NCI-H345 (cell line): ENCODE results near the gene LY6G6D.
A peak's percentile ranks its signal among the peaks of the same experiment; 100 is the strongest.
"Not testable (repeated sequence)": the region's sequence is repeated elsewhere in the genome, so short reads cannot be mapped to it uniquely, and the experiment has no call there.

ENCODE experiments used
- DNase-seq: peaks from one replicate; lab custom pipeline; 2025; lab: John Stamatoyannopoulos, UW

LY6G6D gene

GRCh38 chr6:31692353-31692752, 22.8 kb upstream of the LY6G6D start:
- DNase-seq: no peak

GRCh38 chr6:31692886-31693285, 22.3 kb upstream of the LY6G6D start:
- DNase-seq: no peak

GRCh38 chr6:31693535-31693934, 21.6 kb upstream of the LY6G6D start:
- DNase-seq: no peak

GRCh38 chr6:31697555-31697954, 17.6 kb upstream of the LY6G6D start:
- DNase-seq: no peak

- DNase-seq: no peak
Measured at GRCh38 chr6:31700740-31701401, 14.3 kb upstream of the LY6G6D start.

- no peak for DNase-seq
Measured at GRCh38 chr6:31701666-31702404, 13.3 kb upstream of the LY6G6D start.

GRCh38 chr6:31702405-31702818, 12.7 kb upstream of the LY6G6D start:
- DNase-seq: peak; percentile 33

- DNase-seq: peak; percentile 98
Measured at GRCh38 chr6:31702819-31703716, 12.1 kb upstream of the LY6G6D start, which contains the start of gene ABHD16A. ABHD16A (minus strand) TSS chr6:31703324; CDS start chr6:31703281, 43 bp downstream.

- no peak for DNase-seq
Measured at GRCh38 chr6:31705931-31706330, 9.2 kb upstream of the LY6G6D start.

GRCh38 chr6:31706599-31706998, 8.5 kb upstream of the LY6G6D start, which contains the start of gene LY6G6F:
LY6G6F (plus strand) TSS chr6:31706866; CDS start chr6:31706907, 41 bp downstream.
- no peak for DNase-seq

GRCh38 chr6:31707701-31708100, 7.4 kb upstream of the LY6G6D start:
- no peak for DNase-seq

- DNase-seq: no peak
Measured at GRCh38 chr6:31708224-31708623, 6.9 kb upstream of the LY6G6D start.

- not testable (repeated sequence) for DNase-seq
Measured at GRCh38 chr6:31709157-31709556, 6.0 kb upstream of the LY6G6D start.

- no peak for DNase-seq
Measured at GRCh38 chr6:31710523-31711219, 4.5 kb upstream of the LY6G6D start.

GRCh38 chr6:31711233-31711632, 3.9 kb upstream of the LY6G6D start:
- no peak for DNase-seq

GRCh38 chr6:31712296-31712695, 2.9 kb upstream of the LY6G6D start:
- no peak for DNase-seq

GRCh38 chr6:31713465-31713864, 1.7 kb upstream of the LY6G6D start:
- DNase-seq: no peak

GRCh38 chr6:31713991-31714684, 1.0 kb upstream of the LY6G6D start:
- DNase-seq: peak; percentile 6

- DNase-seq: no peak
Measured at GRCh38 chr6:31717499-31718222, 2.5 kb downstream of the LY6G6D start.

GRCh38 chr6:31718265-31718664, 3.1 kb downstream of the LY6G6D start:
- peak; percentile 51 for DNase-seq
